Measurements from ENCODE around the gene PLA2G6. TPM values are rescaled to one million over a fixed set of nuclear protein-coding genes. Genes with fewer than 3 reads are reported as not detected.

PLA2G6 gene
- total and polyA plus RNA-seq, 2 of the 8 experiments (the other 6 are each of a cell fraction or from before 2014, with no cell fraction given): 13.2 to 21.0 TPM

DNA sequence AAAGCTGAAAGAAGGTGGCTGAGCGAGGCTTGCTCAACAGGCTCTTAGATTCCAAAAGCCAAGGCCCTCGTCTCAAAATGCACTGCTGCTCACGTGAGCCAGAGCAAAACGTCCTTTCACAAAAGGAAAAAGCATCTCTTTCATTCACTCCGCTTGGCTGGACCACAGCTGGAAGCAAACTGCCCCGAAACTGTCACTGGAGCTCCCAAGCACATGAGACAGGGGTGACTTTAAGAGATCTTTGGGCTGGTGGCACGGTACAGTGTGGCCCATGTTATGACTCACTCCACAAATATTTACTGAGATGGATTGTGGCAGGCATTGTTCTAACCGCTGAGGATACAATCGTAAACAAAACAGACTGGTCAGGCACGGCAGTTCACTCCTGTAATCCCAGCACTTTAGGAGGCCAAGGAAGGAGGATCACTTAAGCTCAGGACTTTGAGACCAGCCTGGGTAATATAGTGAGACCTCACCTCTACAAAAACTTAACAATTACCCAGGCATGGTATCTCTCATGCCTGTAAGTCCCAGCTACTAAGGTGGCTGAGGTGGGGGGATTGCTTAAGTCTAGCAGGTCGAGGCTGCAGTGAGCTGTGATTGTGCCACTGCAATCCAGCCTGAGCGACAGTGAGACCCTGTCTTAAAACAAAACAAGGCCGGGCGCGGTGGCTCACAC lies 3.6 kb downstream of the PLA2G6 start (continued):
- TF ChIP-seq, protein P1, sequence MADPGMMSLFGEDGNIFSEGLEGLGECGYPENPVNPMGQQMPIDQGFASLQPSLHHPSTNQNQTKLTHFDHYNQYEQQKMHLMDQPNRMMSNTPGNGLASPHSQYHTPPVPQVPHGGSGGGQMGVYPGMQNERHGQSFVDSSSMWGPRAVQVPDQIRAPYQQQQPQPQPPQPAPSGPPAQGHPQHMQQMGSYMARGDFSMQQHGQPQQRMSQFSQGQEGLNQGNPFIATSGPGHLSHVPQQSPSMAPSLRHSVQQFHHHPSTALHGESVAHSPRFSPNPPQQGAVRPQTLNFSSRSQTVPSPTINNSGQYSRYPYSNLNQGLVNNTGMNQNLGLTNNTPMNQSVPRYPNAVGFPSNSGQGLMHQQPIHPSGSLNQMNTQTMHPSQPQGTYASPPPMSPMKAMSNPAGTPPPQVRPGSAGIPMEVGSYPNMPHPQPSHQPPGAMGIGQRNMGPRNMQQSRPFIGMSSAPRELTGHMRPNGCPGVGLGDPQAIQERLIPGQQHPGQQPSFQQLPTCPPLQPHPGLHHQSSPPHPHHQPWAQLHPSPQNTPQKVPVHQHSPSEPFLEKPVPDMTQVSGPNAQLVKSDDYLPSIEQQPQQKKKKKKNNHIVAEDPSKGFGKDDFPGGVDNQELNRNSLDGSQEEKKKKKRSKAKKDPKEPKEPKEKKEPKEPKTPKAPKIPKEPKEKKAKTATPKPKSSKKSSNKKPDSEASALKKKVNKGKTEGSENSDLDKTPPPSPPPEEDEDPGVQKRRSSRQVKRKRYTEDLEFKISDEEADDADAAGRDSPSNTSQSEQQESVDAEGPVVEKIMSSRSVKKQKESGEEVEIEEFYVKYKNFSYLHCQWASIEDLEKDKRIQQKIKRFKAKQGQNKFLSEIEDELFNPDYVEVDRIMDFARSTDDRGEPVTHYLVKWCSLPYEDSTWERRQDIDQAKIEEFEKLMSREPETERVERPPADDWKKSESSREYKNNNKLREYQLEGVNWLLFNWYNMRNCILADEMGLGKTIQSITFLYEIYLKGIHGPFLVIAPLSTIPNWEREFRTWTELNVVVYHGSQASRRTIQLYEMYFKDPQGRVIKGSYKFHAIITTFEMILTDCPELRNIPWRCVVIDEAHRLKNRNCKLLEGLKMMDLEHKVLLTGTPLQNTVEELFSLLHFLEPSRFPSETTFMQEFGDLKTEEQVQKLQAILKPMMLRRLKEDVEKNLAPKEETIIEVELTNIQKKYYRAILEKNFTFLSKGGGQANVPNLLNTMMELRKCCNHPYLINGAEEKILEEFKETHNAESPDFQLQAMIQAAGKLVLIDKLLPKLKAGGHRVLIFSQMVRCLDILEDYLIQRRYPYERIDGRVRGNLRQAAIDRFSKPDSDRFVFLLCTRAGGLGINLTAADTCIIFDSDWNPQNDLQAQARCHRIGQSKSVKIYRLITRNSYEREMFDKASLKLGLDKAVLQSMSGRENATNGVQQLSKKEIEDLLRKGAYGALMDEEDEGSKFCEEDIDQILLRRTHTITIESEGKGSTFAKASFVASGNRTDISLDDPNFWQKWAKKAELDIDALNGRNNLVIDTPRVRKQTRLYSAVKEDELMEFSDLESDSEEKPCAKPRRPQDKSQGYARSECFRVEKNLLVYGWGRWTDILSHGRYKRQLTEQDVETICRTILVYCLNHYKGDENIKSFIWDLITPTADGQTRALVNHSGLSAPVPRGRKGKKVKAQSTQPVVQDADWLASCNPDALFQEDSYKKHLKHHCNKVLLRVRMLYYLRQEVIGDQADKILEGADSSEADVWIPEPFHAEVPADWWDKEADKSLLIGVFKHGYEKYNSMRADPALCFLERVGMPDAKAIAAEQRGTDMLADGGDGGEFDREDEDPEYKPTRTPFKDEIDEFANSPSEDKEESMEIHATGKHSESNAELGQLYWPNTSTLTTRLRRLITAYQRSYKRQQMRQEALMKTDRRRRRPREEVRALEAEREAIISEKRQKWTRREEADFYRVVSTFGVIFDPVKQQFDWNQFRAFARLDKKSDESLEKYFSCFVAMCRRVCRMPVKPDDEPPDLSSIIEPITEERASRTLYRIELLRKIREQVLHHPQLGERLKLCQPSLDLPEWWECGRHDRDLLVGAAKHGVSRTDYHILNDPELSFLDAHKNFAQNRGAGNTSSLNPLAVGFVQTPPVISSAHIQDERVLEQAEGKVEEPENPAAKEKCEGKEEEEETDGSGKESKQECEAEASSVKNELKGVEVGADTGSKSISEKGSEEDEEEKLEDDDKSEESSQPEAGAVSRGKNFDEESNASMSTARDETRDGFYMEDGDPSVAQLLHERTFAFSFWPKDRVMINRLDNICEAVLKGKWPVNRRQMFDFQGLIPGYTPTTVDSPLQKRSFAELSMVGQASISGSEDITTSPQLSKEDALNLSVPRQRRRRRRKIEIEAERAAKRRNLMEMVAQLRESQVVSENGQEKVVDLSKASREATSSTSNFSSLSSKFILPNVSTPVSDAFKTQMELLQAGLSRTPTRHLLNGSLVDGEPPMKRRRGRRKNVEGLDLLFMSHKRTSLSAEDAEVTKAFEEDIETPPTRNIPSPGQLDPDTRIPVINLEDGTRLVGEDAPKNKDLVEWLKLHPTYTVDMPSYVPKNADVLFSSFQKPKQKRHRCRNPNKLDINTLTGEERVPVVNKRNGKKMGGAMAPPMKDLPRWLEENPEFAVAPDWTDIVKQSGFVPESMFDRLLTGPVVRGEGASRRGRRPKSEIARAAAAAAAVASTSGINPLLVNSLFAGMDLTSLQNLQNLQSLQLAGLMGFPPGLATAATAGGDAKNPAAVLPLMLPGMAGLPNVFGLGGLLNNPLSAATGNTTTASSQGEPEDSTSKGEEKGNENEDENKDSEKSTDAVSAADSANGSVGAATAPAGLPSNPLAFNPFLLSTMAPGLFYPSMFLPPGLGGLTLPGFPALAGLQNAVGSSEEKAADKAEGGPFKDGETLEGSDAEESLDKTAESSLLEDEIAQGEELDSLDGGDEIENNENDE (IDR thresholded peaks at IDR 0.05; ENCODE audit: insufficient replicate concordance, low read length): no peak
- TF ChIP-seq SP1 (IDR thresholded peaks at IDR 0.05; ENCODE audit: low read depth, low read length): no peak
- no peak for TF ChIP-seq EGR1 (IDR thresholded peaks at IDR 0.05; ENCODE audit: borderline replicate concordance, low read depth, low read length)
- TF ChIP-seq SUZ12 (IDR thresholded peaks at IDR 0.05; ENCODE audit: low read length): no peak
- peak; percentile 78; the same call in 1 of the 2 replicates for TF ChIP-seq JUND (IDR thresholded peaks at IDR 0.05; ENCODE audit: low read length)
- no peak for TF ChIP-seq SRF (IDR thresholded peaks at IDR 0.05; ENCODE audit: low read depth, low read length)
- no peak for TF ChIP-seq BRCA1 (IDR thresholded peaks at IDR 0.05; ENCODE audit: low read depth, low read length)
- TF ChIP-seq SAP30 (IDR thresholded peaks at IDR 0.05; ENCODE audit: insufficient read depth, insufficient replicate concordance, low read length): no peak
- TF ChIP-seq POLR2A (IDR thresholded peaks at IDR 0.05; ENCODE audit: control extremely low read depth in 1 of 2, low read depth in 2 of 2, low read length in 2 of 2): no peak
